Lung (tissue), 12 donors: Measurements from ENCODE around the gene SACM1L. TPM values are rescaled to one million over a fixed set of nuclear protein-coding genes. Genes with fewer than 3 reads are reported as not detected.

ENCODE experiments used
- ATAC-seq: fragments of 200-7000 bp; cut with Tn5 transposase; one replicate; pipeline ENCODE4 v1.9.1; 2020; ENCODE audit warnings: moderate number of reproducible peaks; ENCODE audit not compliant: insufficient read depth, low FRiP score
- DNase-seq, 3 donors: peaks; one replicate each; pipeline ENCODE4 v3.0.0-alpha.2; 2013 to 2017
- H3K27ac ChIP-seq, 2 donors: one replicate each; pipeline ENCODE4 v1.5.1; 2013; ENCODE audit warnings: mild to moderate bottlenecking in 2 of 2, moderate library complexity in 2 of 2, control low read depth in 1 of 2, inconsistent platforms in 1 of 2, low read depth in 1 of 2, low read length in 1 of 2
- H3K27me3 ChIP-seq, 3 donors: one replicate each; pipeline ENCODE4 v1.5.1; 2013; ENCODE audit warnings: low read length in 2 of 3; ENCODE audit not compliant: control insufficient read depth in 3 of 3, insufficient read depth in 3 of 3
- H3K36me3 ChIP-seq, 4 donors: one replicate each; pipeline ENCODE4 v1.5.1; 2013; ENCODE audit warnings: low read length in 4 of 4, mild to moderate bottlenecking in 1 of 4, moderate library complexity in 1 of 4; ENCODE audit not compliant: control insufficient read depth in 4 of 4, insufficient read depth in 4 of 4
- H3K4me1 ChIP-seq, 5 donors: one replicate each; pipeline ENCODE4 v1.5.1; 2013; ENCODE audit warnings: low read length in 5 of 5, mild to moderate bottlenecking in 2 of 5, moderate library complexity in 1 of 5; ENCODE audit not compliant: control insufficient read depth in 5 of 5, insufficient read depth in 5 of 5
- H3K4me3 ChIP-seq: one replicate; pipeline ENCODE4 v1.5.1; 2013; ENCODE audit warnings: mild to moderate bottlenecking, control low read depth, moderate library complexity
- H3K9ac ChIP-seq, 2 donors: one replicate each; pipeline ENCODE4 v1.5.1; 2013; ENCODE audit warnings: low read length in 2 of 2, control low read depth in 1 of 2; ENCODE audit not compliant: insufficient read depth in 1 of 2
- H3K9me3 ChIP-seq, 4 donors: one replicate each; pipeline ENCODE4 v1.5.1; 2013; ENCODE audit warnings: low read length in 3 of 4, mild to moderate bottlenecking in 1 of 4, moderate library complexity in 1 of 4; ENCODE audit not compliant: control insufficient read depth in 4 of 4, insufficient read depth in 3 of 4
- CTCF ChIP-seq: IDR thresholded peaks from 2 replicates; pipeline ENCODE4 v1.5.1; 2012; ENCODE audit warnings: mild to moderate bottlenecking; ENCODE audit errors: control extremely low read depth, extremely low read depth
- WGBS, 2 donors: extraction: QIAGEN DNeasy Blood & Tissue Kit; methylation state at CpG; one replicate each; pipeline ENCODE4 v1.1.7; 2013; 5-methylcytosine and 5-hydroxymethylcytosine counted together
- polyA plus RNA-seq, 2 donors: library from polyadenylated mRNA; stranded (reverse); fragments of 200-250 nt; gene quantifications; one replicate each; pipeline ENCODE4 v1.2.1, GENCODE V29; 2013
- total RNA-seq, 2 donors: library from RNA; depleted of rRNA in 1 of 2; stranded (reverse); fragments of >200 nt in 1 of 2; gene quantifications; one replicate each; pipeline ENCODE4 v1.2.1, GENCODE V29; 2014 to 2021
- donor health status: control.
- donor health status: control.
- donor health status: Bipolar disorder and iron deficiency.
- donor health status: healthy.
- donor health status: DM: yes; HTN: yes; CAD: no.

Gene SACM1L
- total and polyA plus RNA-seq, 4 donors = 23.3 to 117 (median 43.8) TPM

GRCh38 chr3:45660567-45660901 is 28.7 kb upstream of the SACM1L start:
- ATAC-seq = no peak
- no peak for DNase-seq
- Histone ChIP-seq H3K27me3 (no peaks in the 10 kb centered on the region), H3K4me3 (no peak overlapping the region), H3K9me3 (no peaks in the 10 kb centered on the region), H3K36me3 (peaks cover 0 to 6% (median 0%) of the 10 kb centered on the region in 4 donors), H3K9ac (no peak overlapping the region), H3K4me1 (peaks cover 0 to 29% (median 5%) of the 10 kb centered on the region in 5 donors), H3K27ac (peak overlapping the region in 1 of 2 donors; percentile 47)
- TF ChIP-seq CTCF = no peak
- 91% methylated on average over 11 of the region's 11 CpGs for WGBS, 2 donors

- H3K27ac ChIP-seq = peak overlapping the region; percentile 14 to 15
- TF ChIP-seq CTCF = no peak
- WGBS, 2 donors = 13 to 21% methylated on average over 10 of the region's 10 CpGs
- ATAC-seq = no peak
- DNase-seq = peak in 1 of 3 donors; percentile 42
- no peaks in the 10 kb centered on the region for H3K9me3 ChIP-seq
- no peak overlapping the region for H3K4me3 ChIP-seq
- H3K27me3 ChIP-seq = no peaks in the 10 kb centered on the region
- H3K36me3 ChIP-seq = peaks cover 0 to 30% (median 16%) of the 10 kb centered on the region in 4 donors
- peaks cover 5 to 46% (median 13%) of the 10 kb centered on the region in 5 donors for H3K4me1 ChIP-seq
- peak overlapping the region in 1 of 2 donors; percentile 16 for H3K9ac ChIP-seq
Measured at GRCh38 chr3:45664578-45664977, 24.6 kb upstream of the SACM1L start.

- H3K27me3 ChIP-seq = no peaks in the 10 kb centered on the region
- TF ChIP-seq CTCF = peak; percentile 59
- ATAC-seq (no peak), DNase-seq (peak; percentile 50 to 70 (median 57))
- no peak overlapping the region for H3K9ac ChIP-seq
- H3K27ac ChIP-seq = peak overlapping the region; percentile 5 to 14
- peaks cover 5 to 49% (median 13%) of the 10 kb centered on the region in 5 donors for H3K4me1 ChIP-seq
- no peak overlapping the region for H3K4me3 ChIP-seq
- H3K36me3 ChIP-seq = peaks cover 0 to 36% (median 16%) of the 10 kb centered on the region in 4 donors
- H3K9me3 ChIP-seq = no peaks in the 10 kb centered on the region
- WGBS, 2 donors = 40 to 44% methylated on average over 9 of the region's 9 CpGs
Measured at GRCh38 chr3:45665101-45665572, 24.1 kb upstream of the SACM1L start.
